Neural cell (in vitro differentiated cells): ENCODE measurements around the gene IGF2R.

Experiments used
- CTCF ChIP-seq: fragments of 450-650 bp; IDR thresholded peaks from 2 replicates; pipeline ENCODE4 v1.5.1; 2014; ENCODE audit warnings: antibody characterized with exemption, mild to moderate bottlenecking, moderate library complexity; ENCODE audit not compliant: poor library complexity, severe bottlenecking
- EZH2 ChIP-seq: fragments of 200-600, 300-800 bp; shearing (Covaris generic), sonication (generic); IDR thresholded peaks from 2 replicates; pipeline ENCODE4 v1.6.1; 2014; ENCODE audit warnings: antibody characterized with exemption, low read length, borderline replicate concordance, mild to moderate bottlenecking; ENCODE audit not compliant: insufficient read depth, poor library complexity, severe bottlenecking
- POLR2AphosphoS5 ChIP-seq: IDR thresholded peaks from 2 replicates; pipeline ENCODE4 v1.6.1; 2012
- REST ChIP-seq: IDR thresholded peaks from 2 replicates; pipeline ENCODE4 v1.6.1; 2012; ENCODE audit warnings: borderline replicate concordance
- TAF1 ChIP-seq: IDR thresholded peaks from 2 replicates; pipeline ENCODE4 v1.6.1; 2012; ENCODE audit warnings: low read depth

GRCh38 chr6:160035693-160036330, 66.9 kb downstream of the IGF2R start:
- TF ChIP-seq EZH2 (no peak), CTCF (no peak), REST (no peak), POLR2AphosphoS5 (no peak), TAF1 (no peak)
